IMR-90 (cell line): ENCODE measurements around the gene ESYT3.

Source experiments
- CEBPB ChIP-seq: IDR thresholded peaks from 2 replicates; pipeline ENCODE4 v1.6.1; 2012; ENCODE audit warnings: low read depth, low read length, improper control_type of control experiment
- CHD1 ChIP-seq: IDR thresholded peaks from 2 replicates; pipeline ENCODE4 v1.6.1; 2012; ENCODE audit warnings: low read depth, low read length, improper control_type of control experiment
- CTCF ChIP-seq: conservative IDR thresholded peaks from 2 replicates; pipeline ENCODE4 v1.5.1; 2012; ENCODE audit warnings: mild to moderate bottlenecking, low read depth, low read length, improper control_type of control experiment
- MXI1 ChIP-seq: IDR thresholded peaks from 2 replicates; pipeline ENCODE4 v1.6.1; 2012; ENCODE audit warnings: low read depth, mild to moderate bottlenecking, low read length, moderate library complexity, borderline replicate concordance
- POLR2A ChIP-seq: IDR thresholded peaks from 2 replicates; pipeline ENCODE4 v1.6.1; 2012; ENCODE audit warnings: mild to moderate bottlenecking, low read depth, low read length
- RAD21 ChIP-seq: IDR thresholded peaks from 2 replicates; pipeline ENCODE4 v1.6.1; 2012; ENCODE audit warnings: low read length, improper control_type of control experiment
- RFX5 ChIP-seq: IDR thresholded peaks from 2 replicates; pipeline ENCODE4 v1.8.0; 2012; ENCODE audit warnings: low read depth, mild to moderate bottlenecking, low read length, moderate library complexity
- USF2 ChIP-seq: fragments of 150-350 bp; IDR thresholded peaks from 2 replicates; pipeline ENCODE4 v1.6.1; 2017; ENCODE audit warnings: mild to moderate bottlenecking, antibody characterized with exemption, low read length, low read depth

GRCh38 chr3:138440121-138440521, 5.7 kb downstream of the ESYT3 start:
- TF ChIP-seq RFX5: no peak
- TF ChIP-seq CTCF: no peak
- no peak for TF ChIP-seq POLR2A
- no peak for TF ChIP-seq MXI1
- TF ChIP-seq RAD21: no peak
- TF ChIP-seq USF2: no peak
- no peak for TF ChIP-seq CEBPB
- TF ChIP-seq CHD1: no peak
